Stimulated activated CD4-positive, alpha-beta T cell treated with anti-CD3 and anti-CD28 coated beads, Interleukin-12 subunit alpha, Interleukin-12 subunit beta, amount 100 ng/mL, for 4 hours (primary cell): ENCODE data around the gene NR6A1.

Experiments
- DNase-seq: peaks from one replicate; pipeline ENCODE4 v3.0.0-alpha.2; 2020

The NR6A1 gene

DNA sequence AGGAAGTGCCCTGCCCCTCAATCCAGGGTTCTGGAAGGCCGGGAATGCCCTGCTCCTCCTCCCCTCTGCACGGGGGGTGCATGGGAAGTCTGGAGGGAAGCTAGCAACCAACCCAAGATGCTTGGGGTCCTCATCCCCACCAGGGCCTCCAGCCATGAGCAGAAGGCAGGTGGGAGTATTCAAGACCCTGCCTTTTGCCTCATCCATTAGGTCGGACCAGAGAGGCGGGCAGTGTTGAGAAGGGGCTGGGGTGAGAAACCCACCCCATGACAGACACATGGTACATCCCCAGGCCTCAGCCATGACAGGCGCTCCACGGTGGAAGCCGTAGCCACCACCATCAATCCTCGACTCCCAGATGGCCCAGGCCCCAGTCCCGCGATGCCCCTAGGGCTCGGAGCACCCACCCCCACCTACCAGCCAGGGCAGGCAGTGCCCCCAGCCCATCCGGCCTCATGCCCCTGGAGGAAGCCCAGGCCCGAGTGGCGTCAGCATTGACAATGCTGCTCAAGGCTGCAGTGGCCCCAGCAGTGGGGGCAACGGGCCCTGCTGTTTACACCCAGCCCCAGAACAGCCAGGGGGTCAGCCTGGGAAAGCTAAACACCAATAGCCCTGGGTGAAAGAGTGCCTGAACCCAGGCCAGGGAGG, 272.5 kb downstream of the NR6A1 start:
- DNase-seq = no peak

DNA sequence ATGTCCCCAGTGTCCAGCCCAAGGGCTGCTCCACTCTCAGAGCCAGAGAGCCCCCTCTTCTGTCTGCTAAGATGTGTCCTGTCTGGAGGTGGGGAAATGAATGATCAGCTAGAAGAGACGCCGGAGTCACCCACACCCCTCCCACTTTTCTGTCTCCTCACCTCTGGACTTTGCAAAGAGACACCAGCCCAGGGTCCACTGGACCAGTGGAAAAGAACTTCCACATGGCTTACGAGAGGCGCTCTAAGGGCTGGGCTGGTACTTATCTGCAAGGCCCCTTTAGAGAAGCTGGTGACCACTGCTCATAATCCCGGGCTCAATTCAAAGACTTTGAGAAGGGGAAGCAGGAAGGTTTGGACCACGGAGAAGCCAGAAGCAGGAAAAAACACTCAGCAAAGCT, 273.1 kb downstream of the NR6A1 start:
- no peak for DNase-seq

GRCh38 chr9:124497441-124497840, 273.7 kb downstream of the NR6A1 start:
- DNase-seq = no peak

GRCh38 chr9:124496463-124496862, 274.6 kb downstream of the NR6A1 start:
- no peak for DNase-seq

GRCh38 chr9:124496075-124496449, 275.0 kb downstream of the NR6A1 start:
- no peak for DNase-seq

DNA sequence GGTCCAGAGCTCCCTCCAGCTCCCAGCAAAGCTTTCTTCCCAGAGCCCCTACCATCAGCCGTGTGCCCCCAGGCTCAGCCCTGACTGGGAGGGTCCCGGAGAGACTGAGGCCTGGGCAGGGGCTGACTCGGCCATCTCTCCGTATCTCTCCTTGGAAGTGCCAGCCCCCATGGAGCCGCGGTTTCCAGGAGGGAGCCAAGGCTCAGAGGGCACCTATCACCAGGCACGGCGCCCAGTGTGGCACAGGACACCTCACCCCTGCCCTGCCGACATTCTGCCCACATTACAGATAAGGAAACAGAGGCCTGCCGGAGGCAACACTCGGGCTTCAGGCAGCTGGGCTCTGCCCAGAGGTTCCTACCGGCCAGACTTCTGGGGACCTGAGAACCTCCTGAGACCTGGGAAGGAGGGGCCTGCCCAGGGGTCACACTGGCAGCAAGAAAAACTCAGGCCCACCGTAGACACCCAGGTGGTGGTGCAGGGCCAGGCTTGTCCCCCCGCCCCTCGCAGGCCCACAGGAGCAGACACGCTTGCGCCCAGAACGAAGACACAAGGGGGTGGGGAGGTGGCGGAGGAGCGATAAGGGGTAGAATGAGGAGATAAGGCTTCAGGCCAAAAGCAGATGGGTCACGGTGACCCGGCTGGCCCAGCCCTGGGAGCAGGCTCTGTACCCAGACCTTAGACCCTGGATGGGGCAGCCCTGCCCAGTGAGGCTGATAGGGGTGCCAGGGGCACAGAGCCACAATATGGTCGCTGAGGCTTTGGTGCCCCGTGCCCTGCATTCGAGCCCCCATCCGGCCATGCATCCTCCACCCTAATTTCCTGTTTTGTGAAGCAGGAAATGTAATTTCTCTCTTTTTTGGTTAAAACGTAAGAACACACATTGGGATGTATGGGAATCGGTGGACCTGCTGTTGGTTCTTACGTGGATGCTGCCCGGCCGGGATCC, 275.7 kb downstream of the NR6A1 start:
- DNase-seq = no peak

DNA sequence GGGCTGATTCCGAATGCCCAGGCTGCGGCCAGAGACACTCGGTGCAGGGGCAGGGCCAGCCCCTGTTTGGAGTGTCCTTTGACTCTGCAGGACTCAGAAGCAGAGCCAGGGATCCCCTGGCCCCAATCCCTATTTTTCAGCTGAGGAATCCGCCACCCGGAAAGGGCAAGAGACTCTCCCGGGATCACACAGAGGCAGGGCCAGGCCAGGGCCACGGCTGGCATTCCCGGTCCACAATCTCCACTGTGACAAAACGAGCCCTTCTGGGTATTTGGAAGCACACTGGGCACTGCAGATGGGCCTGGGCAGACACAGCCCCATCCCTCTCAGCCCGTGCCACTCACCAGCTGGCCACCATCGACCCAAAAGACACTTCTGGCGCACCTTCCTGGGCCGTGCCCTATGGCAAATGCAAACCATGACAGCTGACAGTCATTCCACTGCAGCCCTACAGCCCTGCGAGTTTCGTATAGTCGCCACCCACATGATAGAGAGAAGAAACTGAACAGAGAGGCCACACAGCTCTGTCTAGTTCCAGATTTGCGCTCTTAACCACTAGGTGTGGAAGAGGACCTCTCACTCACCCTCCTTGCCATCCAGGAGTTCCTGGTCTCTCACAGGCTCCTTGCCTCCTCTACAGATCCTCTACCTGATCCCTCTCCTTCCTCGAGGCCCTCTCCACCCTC, 277.2 kb downstream of the NR6A1 start:
- no peak for DNase-seq

DNA sequence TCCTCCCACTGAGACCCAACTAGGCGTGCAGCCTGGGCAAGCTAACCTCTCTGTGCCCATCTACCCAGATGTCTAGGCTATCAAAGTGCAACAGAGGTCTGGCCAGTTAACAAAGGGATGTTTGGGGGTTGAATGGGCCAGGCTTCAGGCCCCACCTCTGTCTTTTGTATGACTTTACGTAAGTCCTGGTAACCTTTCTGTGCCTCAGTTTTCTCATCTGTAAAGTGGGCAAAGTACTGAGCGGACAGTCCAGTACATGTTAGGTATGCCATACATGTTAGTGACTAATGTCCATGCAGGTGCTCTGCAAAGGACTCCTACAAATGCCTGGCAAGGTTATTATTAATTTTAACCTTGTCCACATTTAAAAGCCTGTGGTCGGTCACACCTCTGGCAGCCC, 277.9 kb downstream of the NR6A1 start:
- no peak for DNase-seq

GRCh38 chr9:124492818-124493217, 278.3 kb downstream of the NR6A1 start:
- no peak for DNase-seq

DNA sequence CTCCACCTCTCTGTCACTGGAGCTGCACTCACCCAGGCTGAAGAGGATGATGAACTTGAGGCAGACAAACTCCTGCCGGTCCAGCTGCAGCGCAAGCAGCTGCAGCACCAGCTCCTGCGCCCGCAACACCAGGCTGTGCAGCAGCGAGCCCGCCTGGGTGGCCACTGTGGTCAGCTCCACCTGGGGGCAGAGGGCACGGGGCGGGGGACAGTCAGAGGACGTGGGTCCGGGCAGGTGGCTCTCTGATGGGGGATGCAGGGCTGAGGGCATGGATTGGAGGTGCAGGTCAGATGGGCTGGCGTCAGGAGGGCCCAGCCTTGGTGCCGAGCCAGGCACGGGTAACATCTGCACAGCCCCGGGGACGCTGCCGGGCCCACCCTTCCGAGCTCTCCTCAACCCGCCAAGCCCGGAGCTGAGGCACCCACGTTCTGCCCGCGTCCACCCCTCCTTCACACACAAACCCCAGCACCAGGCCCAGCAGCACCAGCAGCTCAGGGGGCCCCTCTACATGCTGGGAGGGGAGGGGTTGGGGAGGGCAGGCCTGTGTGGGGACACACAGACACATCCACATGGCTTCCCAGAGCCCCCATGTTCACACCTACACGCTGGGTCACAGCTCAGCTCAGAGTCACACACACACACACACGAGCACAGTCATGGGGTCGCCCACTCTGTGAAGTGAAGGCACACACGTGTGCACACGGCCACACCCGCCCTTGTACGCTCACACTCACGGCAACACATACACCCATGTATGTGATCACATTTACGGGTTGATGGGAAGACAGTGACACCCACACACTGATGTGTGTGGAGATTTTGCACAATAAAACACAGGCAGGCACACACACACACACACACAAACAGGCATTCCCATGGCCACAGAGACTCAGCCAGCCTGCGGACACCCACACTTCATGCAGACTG, 279.8 kb downstream of the NR6A1 start:
- no peak for DNase-seq

DNA sequence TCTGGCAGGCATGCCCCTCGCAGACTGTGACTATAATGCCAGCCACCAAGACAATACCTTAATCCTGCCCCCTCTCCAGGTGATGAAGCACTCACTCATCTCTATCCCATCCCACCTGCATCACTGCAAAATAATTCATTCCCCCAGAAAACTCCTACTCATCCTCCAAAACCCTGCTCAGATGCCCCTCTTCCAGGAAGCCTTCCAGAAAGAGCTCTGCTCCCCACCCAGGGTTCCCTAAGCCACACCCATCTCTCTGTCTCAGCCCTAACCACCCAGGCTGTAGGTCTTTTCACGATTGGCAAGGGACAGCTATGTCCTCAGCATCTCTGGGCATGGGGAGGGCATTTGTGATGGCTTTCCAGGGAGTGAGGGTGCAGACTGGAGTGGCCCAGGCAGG, 281.1 kb downstream of the NR6A1 start:
- DNase-seq = no peak

GRCh38 chr9:124489222-124489621, 281.9 kb downstream of the NR6A1 start:
- no peak for DNase-seq

GRCh38 chr9:124488641-124489210, 282.4 kb downstream of the NR6A1 start:
- DNase-seq = no peak

DNA sequence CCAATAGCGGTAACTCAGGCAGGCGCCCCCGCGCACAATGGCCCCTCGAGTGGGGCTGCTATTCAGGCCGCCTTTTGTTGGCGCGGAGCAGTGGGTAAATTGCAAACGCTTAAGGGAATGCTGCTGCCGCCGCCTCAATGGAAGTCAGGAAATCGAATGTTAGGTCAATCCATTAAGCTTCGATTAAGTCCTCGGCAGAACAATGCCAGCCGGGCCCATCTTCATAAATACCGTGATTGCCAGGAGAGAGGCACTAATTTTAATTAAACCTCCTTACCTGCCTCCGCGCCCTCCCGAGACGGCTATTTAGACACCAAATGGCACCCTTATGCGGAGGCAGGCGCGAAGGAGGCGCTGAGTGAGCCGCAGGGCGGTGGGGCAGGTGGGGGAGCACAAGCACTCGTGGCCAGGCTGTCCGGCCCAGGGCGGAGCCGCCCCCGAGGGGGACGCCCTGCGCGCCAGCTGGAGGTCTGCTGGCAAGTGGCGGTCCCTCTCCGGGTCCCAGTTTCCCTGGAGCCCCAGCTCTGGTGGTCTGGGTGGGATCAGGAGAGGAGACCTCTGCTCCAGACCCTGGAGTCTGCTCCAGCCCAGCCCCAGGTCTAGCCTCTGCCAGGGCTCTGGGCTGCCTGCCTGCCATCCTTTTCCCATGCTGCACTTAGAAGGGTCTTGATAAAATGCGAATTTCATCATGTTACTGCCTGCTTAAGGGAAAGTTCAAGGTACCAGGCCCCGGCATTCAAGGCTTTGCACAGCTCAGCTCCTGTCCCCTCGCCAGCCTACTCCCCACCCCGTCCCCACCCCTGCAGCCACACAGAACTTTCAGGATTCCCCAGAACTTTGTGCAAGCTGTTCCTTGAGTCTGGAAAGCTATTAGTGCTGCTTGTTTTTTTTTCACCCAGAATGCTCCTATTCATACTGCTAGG, 283.6 kb downstream of the NR6A1 start:
- no peak for DNase-seq

GRCh38 chr9:124486778-124487259, 284.3 kb downstream of the NR6A1 start:
- no peak for DNase-seq

- no peak for DNase-seq
Observed at GRCh38 chr9:124485936-124486335, 285.2 kb downstream of the NR6A1 start.

GRCh38 chr9:124485201-124485600, 285.9 kb downstream of the NR6A1 start:
- no peak for DNase-seq

DNA sequence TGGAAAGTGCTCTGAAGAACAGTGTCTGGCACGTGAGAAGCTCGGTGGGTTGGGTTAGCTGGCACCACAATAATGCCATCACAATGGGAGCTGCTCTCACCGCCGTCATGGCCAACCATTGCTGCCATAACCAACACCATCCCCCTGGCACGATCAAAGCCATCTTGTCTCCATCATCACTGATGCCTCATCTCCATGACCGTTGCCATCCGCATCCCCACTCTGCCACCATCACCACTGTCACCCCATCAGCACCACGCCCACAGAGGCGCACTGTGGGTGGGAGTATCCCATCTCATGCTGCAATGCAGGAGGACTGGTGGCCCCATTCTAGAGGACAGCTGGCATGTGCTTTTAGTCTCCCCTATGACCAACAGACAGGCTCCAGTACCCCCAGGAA, 287.6 kb downstream of the NR6A1 start:
- no peak for DNase-seq

DNA sequence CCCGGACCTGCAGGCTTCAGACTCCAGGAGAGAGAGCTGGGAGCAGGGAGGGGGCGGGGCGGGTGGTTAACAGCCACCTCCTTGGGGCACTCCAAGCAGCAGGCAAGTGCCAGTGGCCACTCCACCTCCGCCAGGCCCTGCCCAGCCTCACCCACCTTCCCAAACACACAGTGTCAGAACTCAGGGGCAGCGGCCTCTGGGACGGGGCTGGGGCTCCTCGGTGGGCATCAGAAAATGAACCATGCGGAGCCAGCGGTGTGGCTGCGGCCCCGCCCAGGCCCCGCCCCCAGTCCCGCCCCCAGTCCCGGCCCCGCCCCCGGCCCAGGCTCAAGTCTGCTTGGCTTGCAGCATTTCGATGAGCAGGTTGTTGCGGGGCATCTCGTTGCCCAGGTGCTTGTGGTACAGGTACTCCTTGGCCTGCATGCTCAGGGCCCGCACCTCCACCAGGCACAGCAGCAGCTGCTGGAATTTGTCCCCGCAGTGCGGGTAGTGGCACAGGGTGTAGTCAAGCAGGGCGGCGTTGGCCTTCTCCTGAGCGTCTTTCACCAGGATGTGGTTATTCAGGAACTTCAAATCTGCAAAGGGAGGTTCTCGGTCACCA, 288.6 kb downstream of the NR6A1 start:
- DNase-seq = no peak

DNA sequence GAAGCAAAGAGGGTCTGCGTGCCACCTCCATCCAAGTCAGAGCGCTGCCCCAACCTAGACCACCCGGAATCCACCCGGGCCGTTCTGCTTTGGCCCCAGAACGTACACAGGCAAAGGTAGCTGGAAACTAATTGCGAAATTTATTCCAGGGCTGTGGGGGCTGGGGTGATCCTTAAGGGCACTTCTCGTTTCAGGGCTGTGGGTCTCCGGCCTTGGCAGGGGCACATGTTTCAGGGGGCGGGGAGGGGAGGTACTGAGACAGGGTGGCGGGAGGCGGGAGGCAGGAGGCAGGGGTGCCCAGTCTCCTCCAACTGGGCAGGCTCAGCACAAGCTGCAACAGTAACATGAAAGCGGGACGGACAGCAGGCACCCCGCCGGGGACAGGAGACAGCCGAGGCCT, 290.0 kb downstream of the NR6A1 start:
- DNase-seq = no peak

DNA sequence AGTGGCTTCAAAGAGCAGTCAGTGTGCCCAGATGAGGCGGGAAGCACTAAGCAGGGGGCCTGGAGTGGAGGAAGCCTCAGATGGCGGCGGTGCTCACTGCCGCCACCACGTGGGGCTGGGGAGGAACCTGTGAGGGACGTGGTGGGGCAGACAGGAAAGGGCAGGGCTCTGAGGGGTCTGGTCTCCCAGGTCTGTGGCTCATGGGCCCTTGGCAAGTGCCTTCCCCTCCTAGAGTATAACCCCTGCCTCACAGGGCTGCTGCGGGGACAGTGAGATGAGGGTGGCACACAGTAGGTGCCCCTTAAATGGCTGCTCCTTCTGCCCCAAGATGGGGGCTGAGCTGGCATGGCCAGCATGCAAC, 290.5 kb downstream of the NR6A1 start:
- no peak for DNase-seq
